Activated T-cell treated with anti-CD3 and anti-CD28 coated beads, Interleukin-2, amount 50 U/mL, for 48 hours (primary cell): ENCODE results near the gene C12orf57.

Experiments used
- DNase-seq, 2 experiments: peaks; one replicate each; pipeline ENCODE4 v3.0.0-alpha.2; 2020

Gene C12orf57

DNA sequence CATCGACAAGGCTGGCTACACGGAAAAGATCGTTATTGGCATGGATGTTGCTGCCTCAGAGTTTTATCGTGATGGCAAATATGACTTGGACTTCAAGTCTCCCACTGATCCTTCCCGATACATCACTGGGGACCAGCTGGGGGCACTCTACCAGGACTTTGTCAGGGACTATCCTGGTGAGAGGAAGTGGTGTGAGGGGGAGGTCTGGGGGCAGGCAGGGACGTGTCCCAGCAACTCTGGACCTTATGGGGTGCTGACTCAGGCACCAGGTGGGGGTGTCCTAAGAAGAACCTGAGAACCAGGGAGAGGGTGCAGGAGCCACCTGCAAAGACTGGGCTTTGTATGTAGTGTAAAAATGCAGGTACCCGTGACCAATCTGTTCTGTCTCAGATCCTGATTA lies 24.2 kb upstream of the C12orf57 start:
- no peak for DNase-seq

DNA sequence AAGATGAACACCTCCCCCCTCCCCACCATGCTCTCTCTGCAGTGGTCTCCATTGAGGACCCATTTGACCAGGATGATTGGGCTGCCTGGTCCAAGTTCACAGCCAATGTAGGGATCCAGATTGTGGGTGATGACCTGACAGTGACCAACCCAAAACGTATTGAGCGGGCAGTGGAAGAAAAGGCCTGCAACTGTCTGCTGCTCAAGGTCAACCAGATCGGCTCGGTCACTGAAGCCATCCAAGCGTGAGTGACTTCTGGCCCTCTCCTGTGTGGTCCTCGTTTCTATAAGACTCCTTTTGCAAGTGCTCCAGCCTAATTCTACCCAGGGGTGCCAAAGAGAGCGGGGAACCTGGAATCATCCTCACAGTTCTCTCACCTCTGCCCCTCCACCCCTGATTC lies 22.3 kb upstream of the C12orf57 start:
- no peak for DNase-seq

DNA sequence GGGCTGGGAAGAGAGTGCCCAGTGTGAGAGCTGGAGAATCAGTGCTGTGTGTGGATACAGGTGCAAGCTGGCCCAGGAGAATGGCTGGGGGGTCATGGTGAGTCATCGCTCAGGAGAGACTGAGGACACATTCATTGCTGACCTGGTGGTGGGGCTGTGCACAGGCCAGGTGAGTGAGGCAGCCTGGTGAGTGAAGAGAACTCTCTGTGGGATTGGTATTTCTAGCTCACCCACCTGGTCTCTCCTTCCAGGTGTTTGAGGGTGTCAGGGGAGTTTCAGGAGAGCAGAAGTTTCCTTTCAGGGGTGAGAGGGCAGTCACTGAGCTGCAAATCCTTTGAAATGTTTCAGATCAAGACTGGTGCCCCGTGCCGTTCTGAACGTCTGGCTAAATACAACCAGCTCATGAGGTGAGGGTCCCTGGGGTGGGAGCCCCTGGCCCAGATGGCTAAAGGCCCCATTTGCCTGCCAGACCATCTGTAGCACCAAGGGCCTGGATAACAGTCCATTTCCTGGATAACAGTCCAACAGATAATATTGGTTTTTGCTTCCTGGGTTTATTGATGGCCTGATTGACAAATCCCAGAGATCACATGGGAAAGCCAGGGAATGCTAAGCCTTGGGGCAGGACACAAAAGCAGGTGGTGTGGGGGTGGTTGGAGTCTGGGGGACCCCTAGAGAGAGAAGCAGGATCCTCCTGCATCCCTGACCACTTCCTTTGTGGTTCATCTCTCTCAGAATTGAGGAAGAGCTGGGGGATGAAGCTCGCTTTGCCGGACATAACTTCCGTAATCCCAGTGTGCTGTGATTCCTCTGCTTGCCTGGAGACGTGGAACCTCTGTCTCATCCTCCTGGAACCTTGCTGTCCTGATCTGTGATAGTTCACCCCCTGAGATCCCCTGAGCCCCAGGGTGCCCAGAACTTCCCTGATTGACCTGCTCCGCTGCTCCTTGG lies 21.6 kb upstream of the C12orf57 start:
- no peak for DNase-seq

DNA sequence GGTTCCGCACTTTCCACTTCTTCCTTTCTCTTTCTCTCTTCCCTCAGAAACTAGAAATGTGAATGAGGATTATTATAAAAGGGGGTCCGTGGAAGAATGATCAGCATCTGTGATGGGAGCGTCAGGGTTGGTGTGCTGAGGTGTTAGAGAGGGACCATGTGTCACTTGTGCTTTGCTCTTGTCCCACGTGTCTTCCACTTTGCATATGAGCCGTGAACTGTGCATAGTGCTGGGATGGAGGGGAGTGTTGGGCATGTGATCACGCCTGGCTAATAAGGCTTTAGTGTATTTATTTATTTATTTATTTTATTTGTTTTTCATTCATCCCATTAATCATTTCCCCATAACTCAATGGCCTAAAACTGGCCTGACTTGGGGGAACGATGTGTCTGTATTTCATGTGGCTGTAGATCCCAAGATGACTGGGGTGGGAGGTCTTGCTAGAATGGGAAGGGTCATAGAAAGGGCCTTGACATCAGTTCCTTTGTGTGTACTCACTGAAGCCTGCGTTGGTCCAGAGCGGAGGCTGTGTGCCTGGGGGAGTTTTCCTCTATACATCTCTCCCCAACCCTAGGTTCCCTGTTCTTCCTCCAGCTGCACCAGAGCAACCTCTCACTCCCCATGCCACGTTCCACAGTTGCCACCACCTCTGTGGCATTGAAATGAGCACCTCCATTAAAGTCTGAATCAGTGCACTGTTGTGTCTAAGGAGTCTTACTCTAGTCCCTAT lies 20.7 kb upstream of the C12orf57 start:
- no peak for DNase-seq

DNA sequence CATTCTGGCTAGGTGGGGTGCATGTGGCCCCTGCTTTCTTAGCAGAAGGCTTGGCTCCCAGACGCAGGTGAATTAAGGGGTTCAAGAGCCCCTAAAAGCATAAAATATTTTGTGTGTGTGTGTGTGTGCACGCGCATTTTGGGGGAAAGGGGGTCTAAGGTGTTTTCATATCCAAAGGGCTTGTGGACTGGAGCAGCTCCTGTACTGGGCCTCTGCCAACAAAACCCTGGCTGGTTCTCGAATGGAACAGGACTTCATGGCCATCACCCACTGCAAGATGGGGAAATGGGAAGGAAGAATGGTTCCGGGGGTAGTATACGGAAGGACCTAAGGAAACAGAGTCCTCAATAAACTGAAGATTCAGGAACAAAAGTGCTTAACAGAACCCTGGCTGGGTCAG lies 20.0 kb upstream of the C12orf57 start:
- no peak for DNase-seq

DNA sequence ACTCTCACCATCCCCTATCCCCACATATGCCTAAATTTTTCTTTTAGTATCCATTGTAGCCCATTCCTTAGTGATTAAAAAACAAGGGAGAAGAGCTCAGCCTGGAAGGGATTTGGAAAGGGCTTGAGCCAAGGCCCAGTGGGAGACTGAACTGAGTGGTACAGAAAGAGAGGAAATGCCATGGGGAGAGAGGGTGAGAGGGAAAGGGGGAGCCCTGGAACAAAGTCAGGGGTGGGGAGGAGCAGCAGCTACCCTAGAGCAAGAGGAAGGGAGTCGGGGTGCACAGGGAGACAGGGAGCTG lies 18.6 kb upstream of the C12orf57 start:
- DNase-seq, result no peak

DNA sequence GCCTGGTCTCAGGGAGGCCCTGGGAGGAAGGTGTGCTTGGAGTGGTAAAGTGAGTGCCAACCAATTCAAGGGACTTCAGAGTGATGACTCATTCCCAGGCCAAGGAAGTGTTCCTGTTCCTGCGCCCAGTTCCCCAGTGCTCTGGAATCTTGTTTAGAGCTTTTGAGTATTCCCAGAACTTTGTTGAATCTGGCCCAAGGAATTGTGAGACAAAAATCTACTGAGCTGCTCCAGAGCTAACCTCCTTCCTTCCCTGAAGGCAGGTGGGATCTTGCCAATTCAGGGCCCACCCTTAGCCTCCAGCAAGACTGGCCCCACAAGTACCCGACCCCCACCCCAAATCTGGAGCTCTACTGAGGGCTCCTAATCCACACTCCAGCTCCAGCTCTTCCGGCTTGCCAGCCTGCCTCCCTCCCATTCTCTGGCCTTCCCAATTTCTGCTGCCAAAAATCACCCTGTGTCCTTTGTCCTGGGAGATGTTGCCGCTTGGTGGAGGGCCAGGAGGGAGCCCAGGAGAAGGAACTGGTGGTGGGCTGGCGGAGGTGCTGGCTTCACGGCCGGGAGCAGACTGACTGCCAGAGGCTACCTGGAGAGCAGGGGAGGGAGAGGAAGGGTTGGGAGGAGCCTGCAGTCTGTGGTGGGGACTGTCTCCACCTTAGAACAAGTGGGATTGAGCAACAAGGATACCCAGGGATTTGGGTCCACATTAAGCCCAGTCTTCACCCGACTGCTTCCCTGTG lies 18.1 kb upstream of the C12orf57 start:
- no peak for DNase-seq

DNA sequence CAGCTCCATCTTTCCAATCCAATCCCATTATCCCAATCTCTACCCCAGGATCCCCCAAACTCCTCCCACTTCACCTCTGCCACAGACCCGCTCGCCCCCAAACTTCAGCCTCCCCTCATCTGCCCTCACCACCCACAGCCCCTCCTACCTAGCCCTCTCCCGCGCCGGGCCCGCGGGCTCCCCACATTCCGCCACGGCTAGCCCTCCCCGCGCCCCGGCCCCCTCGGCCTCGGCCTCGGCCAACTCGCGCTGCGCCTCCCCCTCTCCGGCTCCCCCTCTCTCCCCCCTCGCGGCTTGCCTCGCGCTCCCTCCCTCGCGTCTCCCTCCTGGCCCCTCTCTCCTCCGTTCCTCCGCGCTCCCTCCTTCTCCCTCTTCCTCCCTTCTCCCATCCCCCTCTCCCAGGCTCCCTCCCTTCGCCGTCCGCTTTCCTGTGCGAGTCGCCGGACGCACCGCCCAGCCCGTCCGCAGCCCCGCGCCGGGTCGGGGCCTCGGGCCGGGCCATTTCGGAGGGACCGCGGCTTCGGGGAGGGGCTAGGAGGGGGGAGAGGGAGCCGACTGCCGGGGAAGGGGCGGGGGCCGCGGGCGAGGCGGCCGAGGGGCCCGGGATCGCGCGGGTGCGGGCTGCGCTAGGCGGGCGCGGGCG lies 16.3 kb upstream of the C12orf57 start, which contains the start of gene ATN1:
Gene ATN1 (plus strand): TSS at position 581 of the 643 bp plus-strand sequence. CDS start 6,043 bp downstream, outside the sequence.
- peak; percentile 62 to 67 for DNase-seq

DNA sequence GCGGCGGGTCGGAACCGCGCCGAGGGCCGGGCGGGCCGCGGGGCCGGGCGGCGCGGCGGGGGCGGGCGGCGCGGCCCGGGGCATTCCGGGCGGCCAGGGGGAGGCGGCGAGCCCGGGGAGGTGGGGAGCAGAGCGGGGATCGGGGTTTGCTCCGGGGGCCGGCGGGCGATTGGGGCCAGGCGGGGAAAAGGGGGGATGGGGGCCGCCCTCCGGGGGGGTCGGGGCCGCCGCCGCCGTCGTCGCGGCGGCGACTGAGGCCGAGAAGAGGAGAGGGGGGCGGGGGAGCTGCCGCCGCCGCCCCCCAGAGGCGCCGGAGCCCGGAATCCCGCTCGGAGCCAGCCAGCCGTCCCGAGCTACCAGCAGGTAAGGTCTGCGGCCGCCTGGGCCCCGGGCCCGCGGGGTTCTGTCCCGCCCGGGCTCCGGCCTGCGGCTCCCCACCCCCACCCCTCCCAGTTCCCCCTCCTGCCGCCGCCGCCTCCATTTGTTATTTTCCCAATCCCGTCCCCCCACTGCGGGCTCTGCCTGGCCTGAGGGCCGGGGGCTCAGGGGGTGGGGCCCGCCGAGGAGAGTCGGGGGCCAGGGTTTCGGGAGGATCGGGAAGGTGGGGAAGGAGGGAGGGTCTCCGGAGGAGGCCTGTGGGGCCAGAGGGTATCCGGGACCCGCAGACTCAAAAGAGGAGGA lies 15.7 kb upstream of the C12orf57 start:
- DNase-seq, result no peak

DNA sequence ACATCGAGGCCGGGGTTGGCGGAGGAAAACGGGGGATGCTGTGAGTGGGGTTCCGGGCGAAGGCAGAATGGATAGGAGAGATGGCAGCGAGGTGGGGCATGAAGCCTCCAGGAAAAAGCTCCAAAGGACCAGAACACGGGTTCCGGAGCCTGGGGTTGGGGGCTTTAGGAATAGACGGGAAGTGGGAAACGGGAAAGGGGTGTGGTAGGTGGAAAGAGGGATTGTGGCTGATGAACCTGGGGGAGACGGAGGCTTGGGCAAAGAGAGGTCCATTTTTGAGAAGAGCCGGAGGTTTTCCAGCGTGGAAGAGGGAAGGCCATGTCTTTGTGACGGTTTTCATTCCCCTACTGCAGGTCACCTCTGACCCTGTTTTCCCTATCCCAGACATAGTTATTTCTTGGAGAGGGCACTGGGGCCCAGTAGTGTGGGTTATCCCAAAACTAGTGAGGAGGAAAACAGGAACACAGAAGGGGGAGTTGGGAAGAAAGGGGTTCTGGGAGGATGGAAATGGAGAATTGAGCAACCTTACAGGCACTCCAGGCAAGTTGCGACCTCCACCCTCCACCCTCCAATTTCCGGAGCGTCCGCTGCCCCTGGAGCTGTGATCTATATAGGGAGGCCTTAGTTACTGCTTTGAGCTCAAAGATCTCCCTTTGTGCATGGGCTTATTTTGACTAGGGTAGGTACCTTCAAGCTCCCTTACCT lies 15.0 kb upstream of the C12orf57 start:
- peak in 1 of 2 experiments; percentile 40 for DNase-seq

DNA sequence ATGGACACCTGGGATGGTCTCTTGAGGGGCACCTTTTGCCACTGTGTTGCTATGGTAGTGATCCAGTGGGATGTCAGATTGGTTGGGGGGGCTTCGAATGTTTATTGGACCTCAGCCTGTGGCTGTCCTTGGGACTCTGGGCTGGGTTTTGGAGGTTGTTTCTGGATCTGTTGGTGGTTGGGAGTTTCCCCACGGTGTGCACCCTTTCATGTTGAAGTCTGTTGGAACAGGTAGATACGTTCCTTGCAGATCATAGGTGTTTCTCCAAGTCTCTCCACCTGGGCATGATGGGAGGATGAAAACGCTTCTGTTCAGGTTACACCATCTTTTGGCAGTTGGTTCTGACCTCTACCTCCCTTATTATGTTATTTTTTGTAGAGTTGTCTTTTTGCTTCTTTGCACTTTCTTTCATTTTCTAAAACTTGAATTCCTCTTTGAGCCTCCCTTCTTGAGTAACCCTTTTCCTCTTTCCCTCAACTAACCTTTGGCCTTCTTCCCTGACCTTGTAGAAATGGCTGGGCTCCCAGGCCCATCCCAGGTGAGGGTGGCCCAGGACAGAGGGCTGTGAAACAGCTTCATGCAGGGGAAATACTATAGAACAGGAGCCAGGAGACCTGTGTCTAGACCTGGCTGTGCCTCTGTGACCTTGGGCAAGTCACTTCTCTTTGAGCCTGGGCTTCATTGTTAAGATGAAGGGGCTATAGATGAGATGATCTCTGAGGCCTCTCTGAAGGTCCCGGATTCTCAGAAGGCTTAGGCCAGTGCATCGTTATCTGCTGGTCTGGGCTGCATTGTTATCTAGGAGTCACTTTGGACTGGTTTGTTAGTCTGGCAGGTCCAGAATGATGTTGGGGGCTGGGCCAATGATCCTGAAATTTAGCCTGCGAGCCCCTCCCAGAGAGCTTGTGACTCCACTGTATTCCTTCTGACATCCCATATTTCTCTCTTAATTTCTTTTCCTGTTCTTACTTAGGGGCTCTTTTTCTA lies 14.1 kb upstream of the C12orf57 start:
- DNase-seq, result no peak

DNA sequence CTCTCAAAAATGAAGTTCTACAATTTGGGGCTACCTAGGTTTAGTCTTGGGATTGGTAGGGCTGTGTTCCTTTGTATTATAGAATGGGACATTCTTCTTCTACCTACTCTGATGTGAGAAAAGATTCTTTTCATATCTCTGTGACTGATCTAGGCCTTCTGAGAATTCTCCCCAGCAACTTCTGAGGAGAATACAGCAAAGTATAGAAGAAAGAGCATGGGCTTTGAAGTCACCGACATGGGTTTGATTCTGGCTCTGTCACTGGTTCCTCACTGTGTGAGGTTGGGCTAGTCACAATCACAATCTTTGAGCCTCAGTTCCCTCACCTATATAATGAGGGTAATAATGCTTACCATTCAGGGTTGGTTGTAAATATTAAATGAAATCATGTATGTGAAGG lies 11.1 kb upstream of the C12orf57 start:
- no peak for DNase-seq

DNA sequence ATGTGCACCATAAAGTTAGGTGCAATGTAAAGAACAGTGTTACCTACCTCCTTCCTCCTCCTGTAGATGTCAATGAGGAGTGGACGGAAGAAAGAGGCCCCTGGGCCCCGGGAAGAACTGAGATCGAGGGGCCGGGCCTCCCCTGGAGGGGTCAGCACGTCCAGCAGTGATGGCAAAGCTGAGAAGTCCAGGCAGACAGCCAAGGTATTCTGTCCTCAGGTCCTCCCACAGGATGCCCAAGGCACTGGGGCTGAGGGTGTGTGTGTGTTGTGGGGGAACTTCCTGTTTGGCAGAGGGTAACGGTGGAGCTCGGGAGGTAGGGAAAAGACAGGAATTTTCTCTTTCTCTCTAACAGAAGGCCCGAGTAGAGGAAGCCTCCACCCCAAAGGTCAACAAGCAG lies 9.7 kb upstream of the C12orf57 start:
- no peak for DNase-seq

DNA sequence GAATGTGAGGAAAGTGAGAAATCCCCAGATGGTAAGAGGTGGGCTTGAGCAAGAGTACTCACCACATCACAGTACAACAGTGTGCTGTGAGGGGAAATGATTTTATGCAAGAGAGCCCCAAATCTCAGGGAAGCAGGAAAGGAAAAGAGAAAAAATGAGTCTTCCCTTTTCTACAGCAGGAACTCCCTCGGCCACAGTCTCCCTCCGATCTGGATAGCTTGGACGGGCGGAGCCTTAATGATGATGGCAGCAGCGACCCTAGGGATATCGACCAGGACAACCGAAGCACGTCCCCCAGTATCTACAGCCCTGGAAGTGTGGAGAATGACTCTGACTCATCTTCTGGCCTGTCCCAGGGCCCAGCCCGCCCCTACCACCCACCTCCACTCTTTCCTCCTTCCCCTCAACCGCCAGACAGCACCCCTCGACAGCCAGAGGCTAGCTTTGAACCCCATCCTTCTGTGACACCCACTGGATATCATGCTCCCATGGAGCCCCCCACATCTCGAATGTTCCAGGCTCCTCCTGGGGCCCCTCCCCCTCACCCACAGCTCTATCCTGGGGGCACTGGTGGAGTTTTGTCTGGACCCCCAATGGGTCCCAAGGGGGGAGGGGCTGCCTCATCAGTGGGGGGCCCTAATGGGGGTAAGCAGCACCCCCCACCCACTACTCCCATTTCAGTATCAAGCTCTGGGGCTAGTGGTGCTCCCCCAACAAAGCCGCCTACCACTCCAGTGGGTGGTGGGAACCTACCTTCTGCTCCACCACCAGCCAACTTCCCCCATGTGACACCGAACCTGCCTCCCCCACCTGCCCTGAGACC lies 8.2 kb upstream of the C12orf57 start:
- no peak for DNase-seq

DNA sequence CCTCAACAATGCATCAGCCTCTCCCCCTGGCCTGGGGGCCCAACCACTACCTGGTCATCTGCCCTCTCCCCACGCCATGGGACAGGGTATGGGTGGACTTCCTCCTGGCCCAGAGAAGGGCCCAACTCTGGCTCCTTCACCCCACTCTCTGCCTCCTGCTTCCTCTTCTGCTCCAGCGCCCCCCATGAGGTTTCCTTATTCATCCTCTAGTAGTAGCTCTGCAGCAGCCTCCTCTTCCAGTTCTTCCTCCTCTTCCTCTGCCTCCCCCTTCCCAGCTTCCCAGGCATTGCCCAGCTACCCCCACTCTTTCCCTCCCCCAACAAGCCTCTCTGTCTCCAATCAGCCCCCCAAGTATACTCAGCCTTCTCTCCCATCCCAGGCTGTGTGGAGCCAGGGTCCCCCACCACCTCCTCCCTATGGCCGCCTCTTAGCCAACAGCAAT lies 7.6 kb upstream of the C12orf57 start:
- no peak for DNase-seq

DNA sequence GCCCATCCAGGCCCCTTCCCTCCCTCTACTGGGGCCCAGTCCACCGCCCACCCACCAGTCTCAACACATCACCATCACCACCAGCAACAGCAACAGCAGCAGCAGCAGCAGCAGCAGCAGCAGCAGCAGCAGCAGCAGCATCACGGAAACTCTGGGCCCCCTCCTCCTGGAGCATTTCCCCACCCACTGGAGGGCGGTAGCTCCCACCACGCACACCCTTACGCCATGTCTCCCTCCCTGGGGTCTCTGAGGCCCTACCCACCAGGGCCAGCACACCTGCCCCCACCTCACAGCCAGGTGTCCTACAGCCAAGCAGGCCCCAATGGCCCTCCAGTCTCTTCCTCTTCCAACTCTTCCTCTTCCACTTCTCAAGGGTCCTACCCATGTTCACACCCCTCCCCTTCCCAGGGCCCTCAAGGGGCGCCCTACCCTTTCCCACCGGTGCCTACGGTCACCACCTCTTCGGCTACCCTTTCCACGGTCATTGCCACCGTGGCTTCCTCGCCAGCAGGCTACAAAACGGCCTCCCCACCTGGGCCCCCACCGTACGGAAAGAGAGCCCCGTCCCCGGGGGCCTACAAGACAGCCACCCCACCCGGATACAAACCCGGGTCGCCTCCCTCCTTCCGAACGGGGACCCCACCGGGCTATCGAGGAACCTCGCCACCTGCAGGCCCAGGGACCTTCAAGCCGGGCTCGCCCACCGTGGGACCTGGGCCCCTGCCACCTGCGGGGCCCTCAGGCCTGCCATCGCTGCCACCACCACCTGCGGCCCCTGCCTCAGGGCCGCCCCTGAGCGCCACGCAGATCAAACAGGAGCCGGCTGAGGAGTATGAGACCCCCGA lies 7.0 kb upstream of the C12orf57 start:
- peak; percentile 66 to 78 for DNase-seq

DNA sequence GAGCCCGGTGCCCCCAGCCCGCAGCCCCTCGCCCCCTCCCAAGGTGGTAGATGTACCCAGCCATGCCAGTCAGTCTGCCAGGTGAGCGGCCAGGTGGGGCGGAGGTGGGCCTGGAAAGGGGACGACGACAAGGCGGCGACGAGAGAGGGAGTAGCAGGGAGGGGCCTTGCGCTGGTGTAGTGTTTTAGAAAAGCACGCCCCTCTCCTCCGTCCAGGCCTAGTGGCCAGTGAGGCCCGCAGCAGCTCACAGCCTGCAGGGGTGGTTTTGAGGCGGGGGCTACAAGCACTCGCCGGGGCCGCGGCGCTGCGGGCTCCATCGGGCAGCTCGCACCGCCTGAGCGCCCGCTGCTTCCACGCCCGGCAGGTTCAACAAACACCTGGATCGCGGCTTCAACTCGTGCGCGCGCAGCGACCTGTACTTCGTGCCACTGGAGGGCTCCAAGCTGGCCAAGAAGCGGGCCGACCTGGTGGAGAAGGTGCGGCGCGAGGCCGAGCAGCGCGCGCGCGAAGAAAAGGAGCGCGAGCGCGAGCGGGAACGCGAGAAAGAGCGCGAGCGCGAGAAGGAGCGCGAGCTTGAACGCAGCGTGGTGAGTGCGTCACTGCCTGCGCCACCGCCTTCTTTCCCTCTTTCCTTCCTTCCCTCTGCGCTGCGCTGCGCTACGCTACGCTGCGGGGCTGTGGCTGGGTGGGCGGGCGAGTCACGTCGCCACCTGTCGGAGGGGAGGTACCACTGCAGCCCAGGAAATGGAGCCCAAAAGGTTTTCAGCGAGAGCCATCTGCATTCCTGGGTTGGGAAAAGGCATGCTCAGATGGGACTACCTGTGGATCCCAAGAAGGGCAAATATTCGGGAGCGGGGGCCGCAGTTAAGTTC lies 6.1 kb upstream of the C12orf57 start:
- peak; percentile 93 to 94 for DNase-seq
